Measurements from ENCODE around the gene CDK12.

CDK12 gene

DNA sequence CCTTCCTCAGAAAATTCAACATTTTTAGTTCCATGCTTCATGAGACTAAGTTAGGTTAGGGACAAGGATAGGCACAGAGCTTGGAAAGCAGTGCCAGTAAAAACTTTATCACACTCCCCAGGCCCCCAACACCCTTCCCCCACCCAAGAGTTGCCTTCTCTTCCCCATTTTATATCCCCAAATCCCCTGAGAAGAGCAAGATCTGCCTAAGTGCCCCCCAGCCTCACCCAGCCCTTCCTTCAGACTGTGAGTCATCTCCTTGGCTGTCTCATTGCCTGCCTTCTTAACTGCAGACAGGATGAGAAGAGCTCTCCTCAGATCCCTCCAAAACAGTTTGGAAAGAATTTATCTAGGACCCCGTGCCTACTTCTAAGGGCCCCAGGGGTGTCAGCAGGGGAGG, 90.6 kb downstream of the CDK12 start:
- Histone ChIP-seq H4K20me1 (ENCODE audit: control insufficient read depth, insufficient read depth, low read depth, low read length) (no peaks in the 10 kb centered on the region), H3K4me1 (ENCODE audit: control insufficient read depth, low read length) (peaks cover 14% of the 10 kb centered on the region), H3K4me3 (ENCODE audit: low read length) (no peak overlapping the region), H3K27ac (ENCODE audit: low read depth, low read length) (no peak overlapping the region), H3K27me3 (ENCODE audit: control insufficient read depth, low read length) (no peaks in the 10 kb centered on the region), H3K4me2 (ENCODE audit: low read length) (no peak overlapping the region), H3K9me3 (ENCODE audit: control insufficient read depth, insufficient read depth, low read length) (no peaks in the 10 kb centered on the region), H3F3A (ENCODE audit: control insufficient read depth, insufficient read depth) (peaks cover 3% of the 10 kb centered on the region; the same call in 1 of the 2 replicates), H3K79me2 (ENCODE audit: control insufficient read depth, low read length) (no peaks in the 10 kb centered on the region), H3K9me2 (replicated peaks; ENCODE audit: control insufficient read depth, low read length) (no peaks in the 10 kb centered on the region), H3K36me3 (ENCODE audit: control insufficient read depth, low read length) (peaks cover 13% of the 10 kb centered on the region)
- TF ChIP-seq EZH2phosphoT487 (IDR thresholded peaks at IDR 0.05; ENCODE audit: borderline replicate concordance, low read length) = no peak
- TF ChIP-seq, protein P1, sequence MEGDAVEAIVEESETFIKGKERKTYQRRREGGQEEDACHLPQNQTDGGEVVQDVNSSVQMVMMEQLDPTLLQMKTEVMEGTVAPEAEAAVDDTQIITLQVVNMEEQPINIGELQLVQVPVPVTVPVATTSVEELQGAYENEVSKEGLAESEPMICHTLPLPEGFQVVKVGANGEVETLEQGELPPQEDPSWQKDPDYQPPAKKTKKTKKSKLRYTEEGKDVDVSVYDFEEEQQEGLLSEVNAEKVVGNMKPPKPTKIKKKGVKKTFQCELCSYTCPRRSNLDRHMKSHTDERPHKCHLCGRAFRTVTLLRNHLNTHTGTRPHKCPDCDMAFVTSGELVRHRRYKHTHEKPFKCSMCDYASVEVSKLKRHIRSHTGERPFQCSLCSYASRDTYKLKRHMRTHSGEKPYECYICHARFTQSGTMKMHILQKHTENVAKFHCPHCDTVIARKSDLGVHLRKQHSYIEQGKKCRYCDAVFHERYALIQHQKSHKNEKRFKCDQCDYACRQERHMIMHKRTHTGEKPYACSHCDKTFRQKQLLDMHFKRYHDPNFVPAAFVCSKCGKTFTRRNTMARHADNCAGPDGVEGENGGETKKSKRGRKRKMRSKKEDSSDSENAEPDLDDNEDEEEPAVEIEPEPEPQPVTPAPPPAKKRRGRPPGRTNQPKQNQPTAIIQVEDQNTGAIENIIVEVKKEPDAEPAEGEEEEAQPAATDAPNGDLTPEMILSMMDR (IDR thresholded peaks at IDR 0.05; ENCODE audit: low read depth, low read length, poor library complexity, severe bottlenecking) = no peak

DNA sequence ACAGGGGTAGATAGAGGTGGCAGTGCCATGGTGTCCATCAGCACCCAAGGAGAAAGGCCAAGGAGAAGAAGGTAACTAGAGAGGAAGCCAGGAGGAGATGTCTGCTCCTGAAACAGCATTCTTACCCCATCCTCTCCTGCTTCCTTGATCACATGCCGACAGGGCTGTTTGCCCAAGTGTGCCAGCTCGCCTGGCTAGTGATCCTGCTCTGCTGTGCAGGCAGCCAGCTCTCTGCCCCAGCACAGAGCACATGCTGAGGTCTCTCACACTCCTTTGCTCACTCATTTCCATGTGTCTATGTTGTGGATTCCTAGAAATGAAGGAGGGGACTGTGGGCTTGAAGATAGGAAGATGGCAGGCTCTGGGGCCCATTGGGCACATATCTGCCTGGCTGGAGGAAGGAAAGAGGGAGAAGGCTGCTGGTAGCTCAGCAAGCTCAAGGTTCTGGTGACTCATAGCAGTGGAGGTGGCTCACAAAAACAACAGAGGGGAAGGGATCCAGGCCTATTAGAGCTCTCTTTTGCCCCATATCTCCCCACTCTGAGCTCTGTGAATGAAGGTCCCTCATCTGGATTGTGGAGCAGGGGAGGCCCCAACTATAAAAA, 92.2 kb downstream of the CDK12 start:
- Histone ChIP-seq H3F3A (ENCODE audit: control insufficient read depth, insufficient read depth) (no peaks in the 10 kb centered on the region), H3K4me3 (ENCODE audit: low read length) (no peak overlapping the region), H3K36me3 (ENCODE audit: control insufficient read depth, low read length) (peaks cover 7% of the 10 kb centered on the region; the same call in 1 of the 2 replicates), H3K4me2 (ENCODE audit: low read length) (no peak overlapping the region), H3K9me3 (ENCODE audit: control insufficient read depth, insufficient read depth, low read length) (no peaks in the 10 kb centered on the region), H3K27me3 (ENCODE audit: control insufficient read depth, low read length) (no peaks in the 10 kb centered on the region), H3K79me2 (ENCODE audit: control insufficient read depth, low read length) (no peaks in the 10 kb centered on the region), H4K20me1 (ENCODE audit: control insufficient read depth, insufficient read depth, low read depth, low read length) (no peaks in the 10 kb centered on the region), H3K27ac (ENCODE audit: low read depth, low read length) (no peak overlapping the region), H3K9me2 (replicated peaks; ENCODE audit: control insufficient read depth, low read length) (no peaks in the 10 kb centered on the region), H3K4me1 (ENCODE audit: control insufficient read depth, low read length) (peaks cover 14% of the 10 kb centered on the region)
- TF ChIP-seq, protein P1 (IDR thresholded peaks at IDR 0.05; ENCODE audit: low read depth, low read length, poor library complexity, severe bottlenecking) = no peak
- no peak for TF ChIP-seq EZH2phosphoT487 (IDR thresholded peaks at IDR 0.05; ENCODE audit: borderline replicate concordance, low read length)

DNA sequence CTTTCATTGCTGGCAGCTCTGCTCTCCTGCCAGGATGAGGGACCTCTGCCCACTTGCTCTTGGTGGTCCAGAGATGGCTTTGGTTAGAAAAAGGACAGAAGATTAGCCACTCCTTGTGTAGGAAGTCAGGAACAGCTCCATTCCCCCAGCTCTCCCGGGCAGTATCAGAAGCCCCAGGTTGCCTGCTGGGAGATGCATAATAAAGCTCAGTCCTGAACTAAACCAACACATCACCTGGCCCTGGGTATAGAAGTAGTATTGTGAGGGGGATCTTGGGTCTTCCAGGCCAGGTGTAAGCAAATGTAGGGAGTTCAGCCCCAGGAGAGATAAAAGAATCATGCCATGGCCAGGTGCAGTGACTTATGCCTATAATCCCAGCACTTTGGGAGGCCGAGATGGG, 94.1 kb downstream of the CDK12 start:
- Histone ChIP-seq H3K27ac (ENCODE audit: low read depth, low read length) (no peak overlapping the region), H3K9me2 (replicated peaks; ENCODE audit: control insufficient read depth, low read length) (no peaks in the 10 kb centered on the region), H3K9me3 (ENCODE audit: control insufficient read depth, insufficient read depth, low read length) (no peaks in the 10 kb centered on the region), H3K27me3 (ENCODE audit: control insufficient read depth, low read length) (no peaks in the 10 kb centered on the region), H3K36me3 (ENCODE audit: control insufficient read depth, low read length) (peaks cover 4% of the 10 kb centered on the region; the same call in 1 of the 2 replicates), H3K4me3 (ENCODE audit: low read length) (no peak overlapping the region), H3F3A (ENCODE audit: control insufficient read depth, insufficient read depth) (no peaks in the 10 kb centered on the region), H3K79me2 (ENCODE audit: control insufficient read depth, low read length) (no peaks in the 10 kb centered on the region), H4K20me1 (ENCODE audit: control insufficient read depth, insufficient read depth, low read depth, low read length) (no peaks in the 10 kb centered on the region), H3K4me2 (ENCODE audit: low read length) (no peak overlapping the region), H3K4me1 (ENCODE audit: control insufficient read depth, low read length) (peaks cover 8% of the 10 kb centered on the region)
- TF ChIP-seq, protein P1 (IDR thresholded peaks at IDR 0.05; ENCODE audit: low read depth, low read length, poor library complexity, severe bottlenecking) = no peak
- no peak for TF ChIP-seq EZH2phosphoT487 (IDR thresholded peaks at IDR 0.05; ENCODE audit: borderline replicate concordance, low read length)
